ENCODE measurements around the gene SMYD3.

The SMYD3 gene

DNA sequence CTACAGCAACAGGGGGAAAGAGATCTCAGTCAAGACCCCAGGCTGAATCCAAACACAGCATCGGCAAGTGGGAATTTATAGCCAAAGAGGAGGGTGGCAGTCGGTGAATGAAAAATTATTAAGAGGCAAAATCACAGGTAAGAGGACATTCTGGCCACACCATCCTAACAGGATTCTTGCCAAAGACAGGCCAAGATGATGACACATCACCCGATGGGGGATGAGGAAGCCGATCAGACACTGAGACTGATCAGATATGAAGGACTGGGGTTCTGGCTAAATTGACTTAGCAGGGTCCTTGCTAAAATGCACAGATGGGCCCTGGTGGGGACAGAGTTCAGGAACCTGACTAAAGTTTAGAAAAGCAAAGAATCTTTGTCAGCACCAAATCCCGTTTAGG is 402.2 kb downstream of the SMYD3 start:
- TF ChIP-seq, protein P1, sequence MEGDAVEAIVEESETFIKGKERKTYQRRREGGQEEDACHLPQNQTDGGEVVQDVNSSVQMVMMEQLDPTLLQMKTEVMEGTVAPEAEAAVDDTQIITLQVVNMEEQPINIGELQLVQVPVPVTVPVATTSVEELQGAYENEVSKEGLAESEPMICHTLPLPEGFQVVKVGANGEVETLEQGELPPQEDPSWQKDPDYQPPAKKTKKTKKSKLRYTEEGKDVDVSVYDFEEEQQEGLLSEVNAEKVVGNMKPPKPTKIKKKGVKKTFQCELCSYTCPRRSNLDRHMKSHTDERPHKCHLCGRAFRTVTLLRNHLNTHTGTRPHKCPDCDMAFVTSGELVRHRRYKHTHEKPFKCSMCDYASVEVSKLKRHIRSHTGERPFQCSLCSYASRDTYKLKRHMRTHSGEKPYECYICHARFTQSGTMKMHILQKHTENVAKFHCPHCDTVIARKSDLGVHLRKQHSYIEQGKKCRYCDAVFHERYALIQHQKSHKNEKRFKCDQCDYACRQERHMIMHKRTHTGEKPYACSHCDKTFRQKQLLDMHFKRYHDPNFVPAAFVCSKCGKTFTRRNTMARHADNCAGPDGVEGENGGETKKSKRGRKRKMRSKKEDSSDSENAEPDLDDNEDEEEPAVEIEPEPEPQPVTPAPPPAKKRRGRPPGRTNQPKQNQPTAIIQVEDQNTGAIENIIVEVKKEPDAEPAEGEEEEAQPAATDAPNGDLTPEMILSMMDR (IDR thresholded peaks at IDR 0.05; ENCODE audit: borderline replicate concordance, insufficient read depth, low read depth, low read length): no peak

DNA sequence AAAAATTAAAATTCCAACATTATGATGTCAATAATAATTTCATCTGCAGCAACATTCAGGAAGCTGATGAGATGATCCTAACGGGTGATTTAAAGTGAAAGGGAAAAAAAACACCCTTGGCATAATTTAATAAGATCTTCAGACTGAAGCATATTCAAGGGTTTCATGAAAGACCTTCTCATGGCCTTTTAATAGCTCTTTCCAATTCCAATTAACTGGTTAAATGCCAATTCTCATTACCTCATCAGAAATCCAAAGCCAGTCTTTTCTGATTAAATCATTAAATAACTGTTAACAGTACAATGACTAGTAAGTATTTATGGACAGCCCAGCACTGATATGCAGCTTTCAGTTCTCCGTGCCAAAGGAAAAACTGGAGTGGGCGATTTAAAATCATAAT is 407.5 kb downstream of the SMYD3 start:
- no peak overlapping the region for H3K4me3 ChIP-seq (ENCODE audit: low read depth, low read length)
- TF ChIP-seq, protein P1 (IDR thresholded peaks at IDR 0.05; ENCODE audit: borderline replicate concordance, insufficient read depth, low read depth, low read length): no peak

More for the DNA sequence above, 402.2 kb downstream of the SMYD3 start:
- no peak overlapping the region for H3K4me3 ChIP-seq (ENCODE audit: low read depth, low read length)

- H3K4me3 ChIP-seq (ENCODE audit: low read depth, low read length): no peak overlapping the region
- TF ChIP-seq, protein P1 (IDR thresholded peaks at IDR 0.05; ENCODE audit: borderline replicate concordance, insufficient read depth, low read depth, low read length): no peak
These were observed 410.7 kb downstream of the SMYD3 start for GRCh38 chr1:246096356-246096755.

- TF ChIP-seq, protein P1 (IDR thresholded peaks at IDR 0.05; ENCODE audit: borderline replicate concordance, insufficient read depth, low read depth, low read length): no peak
- H3K4me3 ChIP-seq (ENCODE audit: low read depth, low read length): no peak overlapping the region
These were observed 411.6 kb downstream of the SMYD3 start for GRCh38 chr1:246095443-246095842.

DNA sequence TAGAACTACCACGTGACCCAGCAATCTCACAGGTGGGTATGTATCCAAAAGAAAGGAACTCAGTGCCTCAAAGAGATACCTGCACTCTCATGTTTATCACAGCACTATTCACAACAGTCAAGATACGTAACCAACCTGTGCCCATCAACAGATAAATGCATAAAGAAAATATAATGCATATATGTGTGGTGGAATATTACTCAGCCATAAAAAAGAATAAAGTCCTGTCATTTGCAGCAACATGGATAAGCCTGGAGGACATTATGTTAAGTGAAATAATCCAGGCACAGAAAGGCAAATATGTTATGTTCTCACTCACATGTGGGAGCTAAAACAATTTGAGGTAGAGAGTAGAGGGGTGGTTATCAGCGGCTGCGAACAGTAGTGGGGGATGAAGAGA is 413.8 kb downstream of the SMYD3 start:
- TF ChIP-seq, protein P1 (IDR thresholded peaks at IDR 0.05; ENCODE audit: borderline replicate concordance, insufficient read depth, low read depth, low read length): no peak
- H3K4me3 ChIP-seq (ENCODE audit: low read depth, low read length): no peak overlapping the region

DNA sequence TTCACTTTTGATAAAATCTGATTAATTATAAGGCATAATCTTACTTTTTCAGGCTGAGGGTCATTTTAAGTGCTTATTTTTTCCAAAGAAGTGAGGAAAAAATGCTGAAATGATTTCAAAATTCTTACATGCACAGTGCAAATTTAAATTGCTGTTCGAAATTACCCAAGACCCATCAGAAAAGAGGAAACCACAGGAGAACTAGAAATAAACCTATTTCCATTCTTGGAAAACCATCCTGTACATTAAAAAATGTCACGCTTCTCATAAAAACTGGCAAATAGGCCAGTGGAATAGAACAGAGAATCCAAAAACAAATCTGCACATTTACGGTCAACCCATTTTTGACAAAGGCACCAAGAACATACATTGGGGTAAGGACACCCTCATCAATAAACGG is 414.9 kb downstream of the SMYD3 start:
- TF ChIP-seq, protein P1 (IDR thresholded peaks at IDR 0.05; ENCODE audit: borderline replicate concordance, insufficient read depth, low read depth, low read length): no peak
- H3K4me3 ChIP-seq (ENCODE audit: low read depth, low read length): no peak overlapping the region

DNA sequence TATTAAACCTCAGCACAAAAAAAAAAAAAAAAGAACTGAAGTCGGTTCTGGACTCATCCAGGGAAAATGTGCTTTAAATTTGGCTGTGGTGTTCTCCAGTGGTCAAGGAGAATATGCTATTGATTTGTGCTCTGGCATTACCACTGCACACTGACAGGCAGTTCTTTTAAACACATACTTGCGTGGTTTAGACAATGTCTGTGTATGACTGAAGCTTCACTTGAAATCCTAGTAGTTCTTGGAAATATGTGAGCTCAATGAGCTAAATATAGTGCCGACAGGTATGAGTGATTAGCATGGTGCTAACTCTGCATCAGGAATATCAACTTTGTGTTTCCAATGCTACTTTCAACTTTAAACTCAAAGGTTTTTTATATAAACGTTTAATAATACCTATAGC is 415.6 kb downstream of the SMYD3 start:
- H3K4me3 ChIP-seq (ENCODE audit: low read depth, low read length): no peak overlapping the region
- TF ChIP-seq, protein P1 (IDR thresholded peaks at IDR 0.05; ENCODE audit: borderline replicate concordance, insufficient read depth, low read depth, low read length): no peak
